Trophoblast cell (in vitro differentiated cells and primary cell): Measurements from ENCODE around the gene PAX5.

Experiments
- DNase-seq, 2 donors: peaks; one replicate each; pipeline ENCODE4 v3.0.0-alpha.2; 2016
- H2AFZ ChIP-seq: 2 replicates; pipeline ENCODE4 v1.6.1; 2013; ENCODE audit warnings: low read length, moderate library complexity, mild to moderate bottlenecking; ENCODE audit not compliant: insufficient read depth, poor library complexity
- H2AK5ac ChIP-seq: 2 replicates; pipeline ENCODE4 v1.6.1; 2013; ENCODE audit warnings: mild to moderate bottlenecking, low read length
- H2BK120ac ChIP-seq: 2 replicates; pipeline ENCODE4 v1.6.1; 2013; ENCODE audit warnings: low read length, mild to moderate bottlenecking, moderate library complexity; ENCODE audit not compliant: insufficient read depth, poor library complexity
- H2BK12ac ChIP-seq: 2 replicates; pipeline ENCODE4 v1.6.1; 2013; ENCODE audit warnings: mild to moderate bottlenecking, low read length, moderate library complexity
- H2BK5ac ChIP-seq: 2 replicates; pipeline ENCODE4 v1.6.1; 2013; ENCODE audit warnings: low read length, low read depth, moderate library complexity, mild to moderate bottlenecking; ENCODE audit not compliant: poor library complexity
- H3K14ac ChIP-seq: 2 replicates; pipeline ENCODE4 v1.6.1; 2013; ENCODE audit warnings: mild to moderate bottlenecking, low read length
- H3K18ac ChIP-seq: 2 replicates; pipeline ENCODE4 v1.6.1; 2013; ENCODE audit warnings: mild to moderate bottlenecking, low read length
- H3K23ac ChIP-seq: 2 replicates; pipeline ENCODE4 v1.6.1; 2013; ENCODE audit warnings: low read length
- H3K27ac ChIP-seq: 2 replicates; pipeline ENCODE4 v1.5.1; 2013; ENCODE audit warnings: low read depth, mild to moderate bottlenecking, inconsistent platforms, low read length, moderate library complexity
- H3K27me3 ChIP-seq: 2 replicates; pipeline ENCODE4 v1.6.1; 2013; ENCODE audit warnings: inconsistent platforms, mild to moderate bottlenecking, low read length, moderate library complexity; ENCODE audit not compliant: insufficient read depth
- H3K36me3 ChIP-seq, 2 experiments: 1 replicate in 1 of 2; 2 replicates in 1 of 2; pipeline ENCODE4 v1.6.1; 2013; ENCODE audit warnings: low read length in 2 of 2, mild to moderate bottlenecking in 2 of 2, moderate library complexity in 1 of 2; ENCODE audit not compliant: insufficient read depth in 2 of 2, control insufficient read depth in 1 of 2
- H3K4ac ChIP-seq: 2 replicates; pipeline ENCODE4 v1.6.1; 2013; ENCODE audit warnings: low read depth, mild to moderate bottlenecking, low read length, moderate library complexity
- H3K4me1 ChIP-seq, 2 experiments: 1 replicate in 1 of 2; 2 replicates in 1 of 2; pipeline ENCODE4 v1.6.1; 2013; ENCODE audit warnings: low read length in 2 of 2, mild to moderate bottlenecking in 2 of 2, moderate library complexity in 1 of 2; ENCODE audit not compliant: insufficient read depth in 2 of 2, control insufficient read depth in 1 of 2
- H3K4me2 ChIP-seq: 2 replicates; pipeline ENCODE4 v1.6.1; 2013; ENCODE audit warnings: inconsistent platforms, mild to moderate bottlenecking, low read length, moderate library complexity
- H3K4me3 ChIP-seq: 2 replicates; pipeline ENCODE4 v1.5.1; 2013; ENCODE audit warnings: mild to moderate bottlenecking, low read depth, low read length, inconsistent platforms
- H3K79me1 ChIP-seq: one replicate; pipeline ENCODE4 v1.6.1; 2013; ENCODE audit warnings: low read length
- H3K79me2 ChIP-seq: 2 replicates; pipeline ENCODE4 v1.6.1; 2013; ENCODE audit warnings: low read length, mild to moderate bottlenecking; ENCODE audit not compliant: control insufficient read depth, insufficient read depth, poor library complexity
- H3K9ac ChIP-seq: 2 replicates; pipeline ENCODE4 v1.6.1; 2013; ENCODE audit warnings: mild to moderate bottlenecking, low read length
- H3K9me3 ChIP-seq: 2 replicates; pipeline ENCODE4 v1.6.1; 2013; ENCODE audit warnings: low read depth, mild to moderate bottlenecking, control low read depth, inconsistent platforms, low read length; ENCODE audit not compliant: insufficient read depth
- H4K12ac ChIP-seq: 2 replicates; pipeline ENCODE4 v1.6.1; 2013; ENCODE audit warnings: low read depth, mild to moderate bottlenecking, low read length, moderate library complexity
- H4K8ac ChIP-seq: 2 replicates; pipeline ENCODE4 v1.6.1; 2013; ENCODE audit warnings: low read depth, mild to moderate bottlenecking, low read length, moderate library complexity
- H4K91ac ChIP-seq: one replicate; pipeline ENCODE4 v1.6.1; 2013; ENCODE audit warnings: low read depth, mild to moderate bottlenecking, low read length, moderate library complexity
- WGBS: extraction: QIAGEN DNeasy Blood & Tissue Kit; methylation state at CpG from one replicate; pipeline ENCODE4 v1.1.7; 2013; ENCODE audit warnings: missing lambda C conversion rate; ENCODE audit not compliant: insufficient read length, insufficient coverage; ENCODE audit errors: extremely low coverage; 5-methylcytosine and 5-hydroxymethylcytosine counted together

PAX5 gene

GRCh38 chr9:36967997-36968396 lies 66.1 kb downstream of the PAX5 start:
- H3K18ac ChIP-seq, result no peak overlapping the region
- no peak overlapping the region for H3K23ac ChIP-seq
- H3K27me3 ChIP-seq, result no peaks in the 10 kb centered on the region
- H4K12ac ChIP-seq, result no peak overlapping the region
- no peaks in the 10 kb centered on the region for H3K36me3 ChIP-seq
- DNase-seq, result no peak
- H3K79me2 ChIP-seq, result no peaks in the 10 kb centered on the region
- H4K8ac ChIP-seq, result no peak overlapping the region
- no peaks in the 10 kb centered on the region for H3K79me1 ChIP-seq
- no peak overlapping the region for H3K27ac ChIP-seq
- peaks cover 2% of the 10 kb centered on the region for H3K9me3 ChIP-seq
- H2AK5ac ChIP-seq, result no peak overlapping the region
- no peak overlapping the region for H2BK12ac ChIP-seq
- H2BK120ac ChIP-seq, result no peak overlapping the region
- H3K4me1 ChIP-seq, result no peaks in the 10 kb centered on the region
- no peak overlapping the region for H2AFZ ChIP-seq
- H3K14ac ChIP-seq, result no peak overlapping the region
- no peak overlapping the region for H3K4me3 ChIP-seq
- no peak overlapping the region for H3K9ac ChIP-seq
- H2BK5ac ChIP-seq, result no peak overlapping the region
- no peak overlapping the region for H3K4ac ChIP-seq
- no peak overlapping the region for H3K4me2 ChIP-seq
- WGBS, result no CpG with 5 or more reads among the region's 7 CpGs
- H4K91ac ChIP-seq, result no peak overlapping the region

GRCh38 chr9:36966371-36967097 lies 67.5 kb downstream of the PAX5 start:
- Histone ChIP-seq H2BK5ac (no peak overlapping the region), H3K36me3 (no peaks in the 10 kb centered on the region), H3K79me1 (no peaks in the 10 kb centered on the region), H2BK12ac (no peak overlapping the region), H3K23ac (no peak overlapping the region), H3K79me2 (no peaks in the 10 kb centered on the region), H3K18ac (no peak overlapping the region), H3K27ac (no peak overlapping the region), H4K91ac (no peak overlapping the region), H3K4me2 (no peak overlapping the region), H3K9ac (no peak overlapping the region), H3K4ac (no peak overlapping the region), H3K9me3 (peaks cover 2% of the 10 kb centered on the region), H2AFZ (no peak overlapping the region), H3K4me3 (no peak overlapping the region), H2BK120ac (no peak overlapping the region), H3K27me3 (no peaks in the 10 kb centered on the region), H2AK5ac (no peak overlapping the region), H3K4me1 (peaks cover 1 to 2% of the 10 kb centered on the region in 2 experiments), H3K14ac (no peak overlapping the region), H4K8ac (no peak overlapping the region), H4K12ac (no peak overlapping the region)
- no CpG with 5 or more reads among the region's 21 CpGs for WGBS
- DNase-seq, result no peak

- H3K4me1 ChIP-seq, result peaks cover 1 to 2% of the 10 kb centered on the region in 2 experiments
- H2BK120ac ChIP-seq, result no peak overlapping the region
- no peak overlapping the region for H2AFZ ChIP-seq
- no peak for DNase-seq
- H3K18ac ChIP-seq, result no peak overlapping the region
- H3K27ac ChIP-seq, result no peak overlapping the region
- no peaks in the 10 kb centered on the region for H3K36me3 ChIP-seq
- H4K8ac ChIP-seq, result no peak overlapping the region
- no peak overlapping the region for H4K91ac ChIP-seq
- no peak overlapping the region for H2AK5ac ChIP-seq
- no CpG with 5 or more reads among the region's 7 CpGs for WGBS
- no peak overlapping the region for H3K9ac ChIP-seq
- no peak overlapping the region for H2BK12ac ChIP-seq
- H3K4ac ChIP-seq, result no peak overlapping the region
- no peaks in the 10 kb centered on the region for H3K27me3 ChIP-seq
- no peaks in the 10 kb centered on the region for H3K79me2 ChIP-seq
- no peak overlapping the region for H3K23ac ChIP-seq
- H3K4me2 ChIP-seq, result no peak overlapping the region
- H4K12ac ChIP-seq, result no peak overlapping the region
- no peak overlapping the region for H2BK5ac ChIP-seq
- no peaks in the 10 kb centered on the region for H3K79me1 ChIP-seq
- H3K4me3 ChIP-seq, result no peak overlapping the region
- no peak overlapping the region for H3K14ac ChIP-seq
- H3K9me3 ChIP-seq, result peaks cover 2% of the 10 kb centered on the region
Observed at GRCh38 chr9:36964791-36965190, 69.3 kb downstream of the PAX5 start.

- Histone ChIP-seq H3K27me3 (no peaks in the 10 kb centered on the region), H3K4me2 (no peak overlapping the region), H3K4ac (no peak overlapping the region), H2BK12ac (no peak overlapping the region), H3K18ac (no peak overlapping the region), H3K4me3 (no peak overlapping the region), H2AFZ (no peak overlapping the region), H2BK5ac (no peak overlapping the region), H2BK120ac (no peak overlapping the region), H3K14ac (no peak overlapping the region), H4K8ac (no peak overlapping the region), H4K12ac (no peak overlapping the region), H3K79me1 (no peaks in the 10 kb centered on the region), H3K27ac (no peak overlapping the region), H3K4me1 (peaks cover 1 to 2% of the 10 kb centered on the region in 2 experiments), H3K9ac (no peak overlapping the region), H3K36me3 (no peaks in the 10 kb centered on the region), H3K23ac (no peak overlapping the region), H4K91ac (no peak overlapping the region), H3K9me3 (peaks cover 2% of the 10 kb centered on the region), H2AK5ac (no peak overlapping the region), H3K79me2 (no peaks in the 10 kb centered on the region)
- WGBS, result no CpG with 5 or more reads among the region's 7 CpGs
- no peak for DNase-seq
Observed at GRCh38 chr9:36963346-36963745, 70.7 kb downstream of the PAX5 start.
